Peyer's patch (tissue), 4 donors: Measurements from ENCODE around the gene KCNQ1OT1. TPM values are rescaled to one million over a fixed set of nuclear protein-coding genes. Genes with fewer than 3 reads are reported as not detected.

Source experiments
- DNase-seq, 3 donors: peaks; one replicate each; pipeline ENCODE4 v3.0.0-alpha.2; 2017 to 2019
- H3K27ac ChIP-seq, 4 donors: fragments of 200-600 bp; sonication (generic); one replicate each; pipeline ENCODE4 v1.5.1; 2016 to 2019
- H3K27me3 ChIP-seq, 2 donors: fragments of 200-600 bp; sonication (generic); one replicate each; pipeline ENCODE4 v1.5.1; 2019
- H3K36me3 ChIP-seq, 3 donors: fragments of 200-600 bp; sonication (generic); one replicate each; pipeline ENCODE4 v1.5.1; 2016 to 2019
- H3K4me1 ChIP-seq, 4 donors: fragments of 200-600 bp; sonication (generic); one replicate each; pipeline ENCODE4 v1.5.1; 2016 to 2019
- H3K4me3 ChIP-seq, 4 donors: fragments of 200-600 bp; sonication (generic); 1 replicate in 3 of 4; 2 replicates in 1 of 4; pipeline ENCODE4 v1.5.1; 2016 to 2019; ENCODE audit warnings: mild to moderate bottlenecking in 1 of 4
- H3K9me3 ChIP-seq, 4 donors: fragments of 200-600 bp; sonication (generic); one replicate each; pipeline ENCODE4 v1.5.1; 2016 to 2019; ENCODE audit warnings: mild to moderate bottlenecking in 1 of 4
- CTCF ChIP-seq, 6 experiments: fragments of 450-650 bp in 4 of 6; fragments of 200-600 bp in 2 of 6; sonication (generic) in 1 of 6; IDR thresholded peaks; one replicate each; pipeline ENCODE4 v1.5.1; 2017 to 2019; ENCODE audit warnings: antibody characterized with exemption in 6 of 6, mild to moderate bottlenecking in 3 of 6, moderate library complexity in 1 of 6
- POLR2A ChIP-seq, 2 donors: fragments of 450-650 bp; IDR thresholded peaks; one replicate each; pipeline ENCODE4 v1.5.1; 2017; ENCODE audit warnings: antibody characterized with exemption in 2 of 2, mild to moderate bottlenecking in 2 of 2, moderate library complexity in 2 of 2
- total RNA-seq, 4 donors: library from RNA; depleted of rRNA; stranded (reverse); fragments of >200 nt; gene quantifications; one replicate each; pipeline ENCODE4 v1.1.0, GENCODE V29; 2016

KCNQ1OT1 gene
- total RNA-seq, 4 donors from 2014 or later, result 3.2 to 6.2 (median 4.5) TPM

- H3K9me3 ChIP-seq, result no peaks in the 10 kb centered on the region
- H3K4me3 ChIP-seq, result no peak overlapping the region
- no peaks in the 10 kb centered on the region for H3K36me3 ChIP-seq
- TF ChIP-seq CTCF (IDR thresholded peaks at IDR 0.05) (no peak), POLR2A (IDR thresholded peaks at IDR 0.05) (no peak)
- H3K4me1 ChIP-seq, result peaks cover 0 to 24% (median 1%) of the 10 kb centered on the region in 4 donors
- H3K27me3 ChIP-seq, result no peaks in the 10 kb centered on the region
- DNase-seq, result peak in 1 of 3 donors; percentile 33
- H3K27ac ChIP-seq, result no peak overlapping the region
Measured at GRCh38 chr11:2694495-2694894, 5.3 kb downstream of the KCNQ1OT1 start.

- TF ChIP-seq CTCF (IDR thresholded peaks at IDR 0.05) (no peak), POLR2A (IDR thresholded peaks at IDR 0.05) (no peak)
- no peak overlapping the region for H3K27ac ChIP-seq
- peaks cover 0 to 33% (median 4%) of the 10 kb centered on the region in 4 donors for H3K4me1 ChIP-seq
- no peaks in the 10 kb centered on the region for H3K27me3 ChIP-seq
- no peak overlapping the region for H3K4me3 ChIP-seq
- H3K36me3 ChIP-seq, result no peaks in the 10 kb centered on the region
- DNase-seq, result peak in 2 of 3 donors; percentile 35 to 43
- H3K9me3 ChIP-seq, result no peaks in the 10 kb centered on the region
Measured at GRCh38 chr11:2693271-2694261, 6.2 kb downstream of the KCNQ1OT1 start.

GRCh38 chr11:2691991-2692875 is 7.6 kb downstream of the KCNQ1OT1 start:
- Histone ChIP-seq H3K27ac (no peak overlapping the region), H3K4me3 (no peak overlapping the region), H3K4me1 (peaks cover 0 to 43% (median 4%) of the 10 kb centered on the region in 4 donors), H3K27me3 (no peaks in the 10 kb centered on the region), H3K36me3 (no peaks in the 10 kb centered on the region), H3K9me3 (no peaks in the 10 kb centered on the region)
- TF ChIP-seq CTCF (IDR thresholded peaks at IDR 0.05) (peak in 3 of 6 experiments; percentile 12 to 30 (median 29)), POLR2A (IDR thresholded peaks at IDR 0.05) (no peak)
- DNase-seq, result peak in 2 of 3 donors; percentile 39 to 44

- Histone ChIP-seq H3K4me1 (peaks cover 0 to 43% (median 4%) of the 10 kb centered on the region in 4 donors), H3K36me3 (no peaks in the 10 kb centered on the region), H3K27me3 (no peaks in the 10 kb centered on the region), H3K27ac (no peak overlapping the region), H3K9me3 (no peaks in the 10 kb centered on the region), H3K4me3 (no peak overlapping the region)
- no peak for TF ChIP-seq CTCF (IDR thresholded peaks at IDR 0.05)
- DNase-seq, result peak in 2 of 3 donors; percentile 2 to 28
Measured at GRCh38 chr11:2691355-2691761, 8.4 kb downstream of the KCNQ1OT1 start.

DNA sequence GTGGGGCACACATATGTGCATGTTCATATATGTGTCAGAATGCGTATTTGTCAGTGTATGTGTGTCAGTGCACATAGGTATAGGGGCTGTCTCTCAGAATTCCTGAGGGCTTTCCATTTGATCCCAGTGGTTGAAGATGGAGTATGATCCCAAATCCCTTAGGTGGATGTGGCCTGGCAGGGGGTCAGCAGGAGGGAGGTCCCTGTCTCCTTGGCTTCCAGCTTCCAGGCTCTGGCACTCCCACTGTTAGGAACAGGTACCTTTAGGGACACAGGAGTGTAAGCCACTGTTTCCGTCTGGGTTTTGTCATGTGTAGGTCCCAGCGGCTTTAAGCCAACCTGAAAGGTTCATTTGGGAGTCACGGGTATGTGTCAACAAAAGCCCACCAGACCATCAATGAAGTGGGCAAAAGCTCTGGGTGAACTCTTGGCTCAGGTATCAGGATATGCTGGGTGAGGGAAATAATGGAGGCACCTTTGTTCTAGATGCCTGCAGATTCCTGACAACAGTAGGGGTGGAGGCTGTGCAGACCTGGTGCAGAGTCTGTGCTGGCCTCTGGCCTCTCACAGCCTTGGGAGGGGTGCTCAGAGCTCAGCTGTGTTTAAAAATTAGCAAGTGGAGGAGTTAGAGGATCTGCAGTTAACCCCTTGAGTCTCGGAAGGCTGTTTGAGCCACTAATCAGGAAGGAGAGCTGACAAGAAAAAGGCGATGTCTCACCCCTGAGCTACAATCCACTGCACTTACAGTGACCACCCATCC is 9.0 kb downstream of the KCNQ1OT1 start:
- H3K27ac ChIP-seq, result no peak overlapping the region
- no peaks in the 10 kb centered on the region for H3K9me3 ChIP-seq
- H3K36me3 ChIP-seq, result no peaks in the 10 kb centered on the region
- no peak overlapping the region for H3K4me3 ChIP-seq
- no peak for TF ChIP-seq CTCF (IDR thresholded peaks at IDR 0.05)
- no peak for TF ChIP-seq POLR2A (IDR thresholded peaks at IDR 0.05)
- peak in 2 of 3 donors; percentile 21 to 37 for DNase-seq
- H3K4me1 ChIP-seq, result peaks cover 0 to 43% (median 4%) of the 10 kb centered on the region in 4 donors
- no peaks in the 10 kb centered on the region for H3K27me3 ChIP-seq
